GM21737 (cell line): ENCODE measurements around the gene PCDHB5.
"Not testable (repeated sequence)": the region's sequence is repeated elsewhere in the genome, so short reads cannot be mapped to it uniquely, and the experiment has no call there.

Source experiments
- ATAC-seq: cut with Tn5 transposase; IDR thresholded peaks from one replicate; pipeline ENCODE4 v1.9.1; 2021; ENCODE audit warnings: mild to moderate bottlenecking, moderate library complexity; ENCODE audit not compliant: unreplicated experiment

The PCDHB5 gene

GRCh38 chr5:141135030-141135717 lies at the start of gene PCDHB5:
Gene PCDHB5, plus strand, starts transcription at chr5:141135206. Its CDS starts 229 bp downstream, at chr5:141135435.
- no peak for ATAC-seq

GRCh38 chr5:141094481-141095262 lies 40.3 kb upstream of the PCDHB5 start, which contains the start of gene PCDHB2:
Gene PCDHB2, plus strand, starts transcription at chr5:141094615. Its CDS starts 176 bp downstream, at chr5:141094791.
- ATAC-seq = no peak

- no peak for ATAC-seq
Measured at GRCh38 chr5:141095263-141095641, 39.8 kb upstream of the PCDHB5 start.

- ATAC-seq = not testable (repeated sequence)
Measured at GRCh38 chr5:141096181-141096580, 38.8 kb upstream of the PCDHB5 start.

GRCh38 chr5:141096586-141096985 lies 38.4 kb upstream of the PCDHB5 start:
- ATAC-seq = not testable (repeated sequence)

- no peak for ATAC-seq
Measured at GRCh38 chr5:141100243-141100805, 34.7 kb upstream of the PCDHB5 start, which contains the start of gene PCDHB3. Gene PCDHB3, plus strand, starts transcription at chr5:141100473. Its CDS starts 177 bp downstream, at chr5:141100650.

GRCh38 chr5:141101059-141101458 lies 33.9 kb upstream of the PCDHB5 start:
- ATAC-seq = no peak

GRCh38 chr5:141102070-141102469 lies 32.9 kb upstream of the PCDHB5 start:
- ATAC-seq = not testable (repeated sequence)

GRCh38 chr5:141102471-141102870 lies 32.5 kb upstream of the PCDHB5 start:
- ATAC-seq = not testable (repeated sequence)

GRCh38 chr5:141105350-141105749 lies 29.7 kb upstream of the PCDHB5 start:
- ATAC-seq = no peak

- no peak for ATAC-seq
Measured at GRCh38 chr5:141119250-141119649, 15.8 kb upstream of the PCDHB5 start.

GRCh38 chr5:141121563-141121962 lies 13.4 kb upstream of the PCDHB5 start, which contains the start of gene PCDHB4:
Gene PCDHB4, plus strand, starts transcription at chr5:141121818. Its CDS starts 181 bp downstream, at chr5:141121999.
- ATAC-seq = no peak

- no peak for ATAC-seq
Measured at GRCh38 chr5:141121985-141122384, 13.0 kb upstream of the PCDHB5 start.

GRCh38 chr5:141123396-141124135 lies 11.4 kb upstream of the PCDHB5 start:
- not testable (repeated sequence) for ATAC-seq

- no peak for ATAC-seq
Measured at GRCh38 chr5:141127305-141127704, 7.7 kb upstream of the PCDHB5 start.

- no peak for ATAC-seq
Measured at GRCh38 chr5:141135718-141136266, 786 bp downstream of the PCDHB5 start.

GRCh38 chr5:141137346-141137745 lies 2.3 kb downstream of the PCDHB5 start:
- not testable (repeated sequence) for ATAC-seq

GRCh38 chr5:141149812-141150211 lies 14.8 kb downstream of the PCDHB5 start, which contains the start of gene PCDHB6:
Gene PCDHB6, plus strand, starts transcription at chr5:141150057. Its CDS starts 201 bp downstream, at chr5:141150258.
- no peak for ATAC-seq

GRCh38 chr5:141150224-141150992 lies 15.4 kb downstream of the PCDHB5 start:
- no peak for ATAC-seq

GRCh38 chr5:141150993-141151325 lies 16.0 kb downstream of the PCDHB5 start:
- ATAC-seq = no peak
